OCI-LY7 (cell line): ENCODE measurements around the gene CHD2.

Experiments used
- EZH2phosphoT487 ChIP-seq: fragments of 200-600 bp; sonication (generic); IDR thresholded peaks from 2 replicates; pipeline ENCODE4 v1.6.1; 2018; ENCODE audit warnings: low read depth, borderline replicate concordance, mild to moderate bottlenecking, mixed run types, antibody characterized with exemption, low read length, moderate library complexity, mixed read lengths
- TF ChIP-seq, protein P1 (sequence below): fragments of 200-600 bp; sonication (generic); conservative IDR thresholded peaks from 2 replicates; pipeline ENCODE4 v1.5.1; 2014; ENCODE audit warnings: mild to moderate bottlenecking, antibody characterized with exemption, low read length, moderate library complexity, mixed read lengths

DNA sequence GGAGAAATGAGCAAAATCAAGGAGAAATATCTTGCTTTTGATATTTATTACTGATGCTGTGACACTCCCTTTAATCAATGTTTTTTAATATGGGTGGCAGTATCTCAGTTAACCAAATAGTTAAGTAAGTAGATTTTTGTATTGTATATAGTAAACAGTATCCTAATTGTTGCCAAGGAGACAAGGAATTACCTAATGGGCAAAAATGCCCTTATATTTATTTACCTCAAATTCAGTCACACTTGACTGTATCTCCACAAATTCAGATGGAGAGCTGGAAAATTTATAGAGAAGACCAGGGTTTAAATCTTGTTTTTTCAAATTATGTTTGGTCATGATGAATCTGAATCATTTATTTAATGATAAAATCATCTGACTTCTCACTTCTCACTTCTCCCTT lies 3.6 kb upstream of the CHD2 start:
- TF ChIP-seq, protein P1, sequence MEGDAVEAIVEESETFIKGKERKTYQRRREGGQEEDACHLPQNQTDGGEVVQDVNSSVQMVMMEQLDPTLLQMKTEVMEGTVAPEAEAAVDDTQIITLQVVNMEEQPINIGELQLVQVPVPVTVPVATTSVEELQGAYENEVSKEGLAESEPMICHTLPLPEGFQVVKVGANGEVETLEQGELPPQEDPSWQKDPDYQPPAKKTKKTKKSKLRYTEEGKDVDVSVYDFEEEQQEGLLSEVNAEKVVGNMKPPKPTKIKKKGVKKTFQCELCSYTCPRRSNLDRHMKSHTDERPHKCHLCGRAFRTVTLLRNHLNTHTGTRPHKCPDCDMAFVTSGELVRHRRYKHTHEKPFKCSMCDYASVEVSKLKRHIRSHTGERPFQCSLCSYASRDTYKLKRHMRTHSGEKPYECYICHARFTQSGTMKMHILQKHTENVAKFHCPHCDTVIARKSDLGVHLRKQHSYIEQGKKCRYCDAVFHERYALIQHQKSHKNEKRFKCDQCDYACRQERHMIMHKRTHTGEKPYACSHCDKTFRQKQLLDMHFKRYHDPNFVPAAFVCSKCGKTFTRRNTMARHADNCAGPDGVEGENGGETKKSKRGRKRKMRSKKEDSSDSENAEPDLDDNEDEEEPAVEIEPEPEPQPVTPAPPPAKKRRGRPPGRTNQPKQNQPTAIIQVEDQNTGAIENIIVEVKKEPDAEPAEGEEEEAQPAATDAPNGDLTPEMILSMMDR, result no peak
- TF ChIP-seq EZH2phosphoT487, result no peak
